ENCODE data around the gene PDE8A.

Gene PDE8A

DNA sequence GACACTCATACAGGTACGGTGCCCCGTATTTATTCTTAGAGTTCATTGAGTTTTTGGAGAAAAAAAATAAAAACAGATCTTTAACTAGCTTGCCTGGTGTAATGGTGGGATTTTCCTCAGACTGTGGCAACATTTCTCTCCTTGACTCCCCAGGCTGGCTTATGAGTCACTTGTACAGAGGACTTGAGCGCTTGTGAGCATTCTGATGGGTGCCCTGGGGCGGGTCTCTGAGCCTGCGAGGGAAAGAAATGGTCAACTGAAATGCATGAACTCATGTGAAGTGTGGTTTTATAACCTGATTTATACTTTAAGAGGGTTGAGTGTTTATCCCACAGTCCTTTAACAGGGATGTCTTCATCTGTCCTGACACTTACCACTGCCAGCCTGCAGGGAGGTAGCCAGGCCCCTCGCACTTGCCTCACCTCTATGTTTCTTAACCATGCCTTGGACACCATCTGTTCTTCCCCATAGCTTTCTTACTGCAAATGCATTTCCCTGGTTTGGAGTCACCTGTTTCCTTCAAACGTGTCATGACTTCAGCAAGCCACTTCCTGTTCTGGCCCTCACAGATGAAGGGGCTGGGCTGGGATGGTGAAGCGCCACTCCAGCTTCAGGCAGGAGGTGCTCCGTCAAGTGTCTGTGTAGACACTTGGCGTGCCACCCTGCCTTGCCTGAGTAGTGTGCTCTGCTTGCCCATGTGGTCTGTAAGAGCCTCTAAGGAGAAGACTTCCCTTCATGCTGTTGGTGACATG is 118.7 kb downstream of the PDE8A start:
- no peak for TF ChIP-seq ZNF354C (tag by site-specific recombination; IDR thresholded peaks at IDR 0.05; ENCODE audit: borderline replicate concordance, low read depth)
- no peak for TF ChIP-seq ZNF785 (tag by site-specific recombination; IDR thresholded peaks at IDR 0.05)
- TF ChIP-seq GFI1B (tag by site-specific recombination; IDR thresholded peaks at IDR 0.05), result no peak
- TF ChIP-seq ZSCAN23 (tag by site-specific recombination; IDR thresholded peaks at IDR 0.05), result no peak
- no peak for TF ChIP-seq ZSCAN16 (tag by site-specific recombination; IDR thresholded peaks at IDR 0.05)
- no peak for TF ChIP-seq ZFP41 (tag by site-specific recombination; IDR thresholded peaks at IDR 0.05; ENCODE audit: borderline replicate concordance)
- no peak for TF ChIP-seq ZNF335 (tag by site-specific recombination; conservative IDR thresholded peaks at IDR 0.05)
- no peak for TF ChIP-seq ZBTB17 (tag by site-specific recombination; IDR thresholded peaks at IDR 0.05)
- TF ChIP-seq ZNF23 (tag by site-specific recombination; IDR thresholded peaks at IDR 0.05; ENCODE audit: borderline replicate concordance), result no peak
- TF ChIP-seq, protein P1, sequence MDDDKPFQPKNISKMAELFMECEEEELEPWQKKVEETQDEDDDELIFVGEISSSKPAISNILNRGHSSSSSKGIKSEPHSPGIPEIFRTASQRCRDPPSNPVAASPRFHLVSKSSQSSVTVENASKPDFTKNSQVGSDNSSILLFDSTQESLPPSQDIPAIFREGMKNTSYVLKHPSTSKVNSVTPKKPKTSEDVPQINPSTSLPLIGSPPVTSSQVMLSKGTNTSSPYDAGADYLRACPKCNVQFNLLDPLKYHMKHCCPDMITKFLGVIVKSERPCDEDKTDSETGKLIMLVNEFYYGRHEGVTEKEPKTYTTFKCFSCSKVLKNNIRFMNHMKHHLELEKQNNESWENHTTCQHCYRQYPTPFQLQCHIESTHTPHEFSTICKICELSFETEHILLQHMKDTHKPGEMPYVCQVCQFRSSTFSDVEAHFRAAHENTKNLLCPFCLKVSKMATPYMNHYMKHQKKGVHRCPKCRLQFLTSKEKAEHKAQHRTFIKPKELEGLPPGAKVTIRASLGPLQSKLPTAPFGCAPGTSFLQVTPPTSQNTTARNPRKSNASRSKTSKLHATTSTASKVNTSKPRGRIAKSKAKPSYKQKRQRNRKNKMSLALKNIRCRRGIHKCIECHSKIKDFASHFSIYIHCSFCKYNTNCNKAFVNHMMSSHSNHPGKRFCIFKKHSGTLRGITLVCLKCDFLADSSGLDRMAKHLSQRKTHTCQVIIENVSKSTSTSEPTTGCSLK (tag by site-specific recombination; IDR thresholded peaks at IDR 0.05), result no peak
- TF ChIP-seq, protein P2, sequence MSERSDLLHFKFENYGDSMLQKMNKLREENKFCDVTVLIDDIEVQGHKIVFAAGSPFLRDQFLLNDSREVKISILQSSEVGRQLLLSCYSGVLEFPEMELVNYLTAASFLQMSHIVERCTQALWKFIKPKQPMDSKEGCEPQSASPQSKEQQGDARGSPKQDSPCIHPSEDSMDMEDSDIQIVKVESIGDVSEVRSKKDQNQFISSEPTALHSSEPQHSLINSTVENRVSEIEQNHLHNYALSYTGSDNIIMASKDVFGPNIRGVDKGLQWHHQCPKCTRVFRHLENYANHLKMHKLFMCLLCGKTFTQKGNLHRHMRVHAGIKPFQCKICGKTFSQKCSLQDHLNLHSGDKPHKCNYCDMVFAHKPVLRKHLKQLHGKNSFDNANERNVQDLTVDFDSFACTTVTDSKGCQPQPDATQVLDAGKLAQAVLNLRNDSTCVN (tag by site-specific recombination; optimal IDR thresholded peaks at IDR 0.05), result no peak
- TF ChIP-seq ZNF654 (tag by site-specific recombination; IDR thresholded peaks at IDR 0.05; ENCODE audit: low read depth), result no peak
- no peak for TF ChIP-seq ZNF501 (tag by site-specific recombination; IDR thresholded peaks at IDR 0.05)
- TF ChIP-seq, protein P3, sequence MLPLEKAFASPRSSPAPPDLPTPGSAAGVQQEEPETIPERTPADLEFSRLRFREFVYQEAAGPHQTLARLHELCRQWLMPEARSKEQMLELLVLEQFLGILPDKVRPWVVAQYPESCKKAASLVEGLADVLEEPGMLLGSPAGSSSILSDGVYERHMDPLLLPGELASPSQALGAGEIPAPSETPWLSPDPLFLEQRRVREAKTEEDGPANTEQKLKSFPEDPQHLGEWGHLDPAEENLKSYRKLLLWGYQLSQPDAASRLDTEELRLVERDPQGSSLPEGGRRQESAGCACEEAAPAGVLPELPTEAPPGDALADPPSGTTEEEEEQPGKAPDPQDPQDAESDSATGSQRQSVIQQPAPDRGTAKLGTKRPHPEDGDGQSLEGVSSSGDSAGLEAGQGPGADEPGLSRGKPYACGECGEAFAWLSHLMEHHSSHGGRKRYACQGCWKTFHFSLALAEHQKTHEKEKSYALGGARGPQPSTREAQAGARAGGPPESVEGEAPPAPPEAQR (tag by site-specific recombination; IDR thresholded peaks at IDR 0.05), result no peak
- no peak for TF ChIP-seq ZNF292 (tag by site-specific recombination; IDR thresholded peaks at IDR 0.05; ENCODE audit: borderline replicate concordance, low read depth)
- TF ChIP-seq, protein P4, sequence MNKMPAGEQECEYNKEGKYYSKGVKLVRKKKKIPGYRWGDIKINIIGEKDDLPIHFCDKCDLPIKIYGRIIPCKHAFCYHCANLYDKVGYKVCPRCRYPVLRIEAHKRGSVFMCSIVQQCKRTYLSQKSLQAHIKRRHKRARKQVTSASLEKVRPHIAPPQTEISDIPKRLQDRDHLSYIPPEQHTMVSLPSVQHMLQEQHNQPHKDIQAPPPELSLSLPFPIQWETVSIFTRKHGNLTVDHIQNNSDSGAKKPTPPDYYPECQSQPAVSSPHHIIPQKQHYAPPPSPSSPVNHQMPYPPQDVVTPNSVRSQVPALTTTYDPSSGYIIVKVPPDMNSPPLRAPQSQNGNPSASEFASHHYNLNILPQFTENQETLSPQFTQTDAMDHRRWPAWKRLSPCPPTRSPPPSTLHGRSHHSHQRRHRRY (tag by site-specific recombination; IDR thresholded peaks at IDR 0.05), result no peak
- TF ChIP-seq, protein P5, sequence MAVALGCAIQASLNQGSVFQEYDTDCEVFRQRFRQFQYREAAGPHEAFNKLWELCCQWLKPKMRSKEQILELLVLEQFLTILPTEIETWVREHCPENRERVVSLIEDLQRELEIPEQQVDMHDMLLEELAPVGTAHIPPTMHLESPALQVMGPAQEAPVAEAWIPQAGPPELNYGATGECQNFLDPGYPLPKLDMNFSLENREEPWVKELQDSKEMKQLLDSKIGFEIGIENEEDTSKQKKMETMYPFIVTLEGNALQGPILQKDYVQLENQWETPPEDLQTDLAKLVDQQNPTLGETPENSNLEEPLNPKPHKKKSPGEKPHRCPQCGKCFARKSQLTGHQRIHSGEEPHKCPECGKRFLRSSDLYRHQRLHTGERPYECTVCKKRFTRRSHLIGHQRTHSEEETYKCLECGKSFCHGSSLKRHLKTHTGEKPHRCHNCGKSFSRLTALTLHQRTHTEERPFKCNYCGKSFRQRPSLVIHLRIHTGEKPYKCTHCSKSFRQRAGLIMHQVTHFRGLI (tag by site-specific recombination; IDR thresholded peaks at IDR 0.05), result no peak
- TF ChIP-seq REPIN1 (tag by site-specific recombination; IDR thresholded peaks at IDR 0.05; ENCODE audit: low read depth), result no peak
- TF ChIP-seq KLF10 (tag by site-specific recombination; IDR thresholded peaks at IDR 0.05), result no peak
- TF ChIP-seq ZNF624 (tag by site-specific recombination; IDR thresholded peaks at IDR 0.05), result no peak
- POLR2A ChIA-PET, result interaction anchor here (0.6 kb wide), 1 partner anchor 1320 kb away, joined by 4 read pairs; no protein-coding TSS in a partner anchor
- Histone ChIP-seq H3K4me1 (ENCODE audit: control insufficient read depth, insufficient read depth, low read length) (no peaks in the 10 kb centered on the region), H3K4me3 (ENCODE audit: low read depth, low read length) (no peak overlapping the region), H3K27ac (ENCODE audit: extremely low read depth, low read depth, low read length) (no peak overlapping the region), H3K9me3 (ENCODE audit: control insufficient read depth, insufficient read depth, low read depth, low read length) (no peaks in the 10 kb centered on the region), H3K36me3 (ENCODE audit: control insufficient read depth in 2 of 2, insufficient read depth in 1 of 2, low read length in 2 of 2) (peaks cover 0 to 12% of the 10 kb centered on the region in 2 experiments; a peak in 1 of 3 replicates)
- CTCF ChIA-PET, result no interaction called here
